Nephron progenitor cell (in vitro differentiated cells): ENCODE measurements around the gene KLF13.

Experiments
- DNase-seq: peaks from one replicate; pipeline ENCODE4 v3.0.0; 2021
- H3K27ac Mint-ChIP-seq: 2 replicates; pipeline ENCODE4 v1.8.0; 2021; ENCODE audit warnings: mild to moderate bottlenecking, moderate library complexity, mixed read lengths
- H3K27me3 Mint-ChIP-seq: 2 replicates; pipeline ENCODE4 v1.8.0; 2021; ENCODE audit warnings: mild to moderate bottlenecking, low read depth, mixed read lengths; ENCODE audit not compliant: poor library complexity
- H3K36me3 Mint-ChIP-seq: 2 replicates; pipeline ENCODE4 v1.8.0; 2021; ENCODE audit warnings: low read depth, mixed read lengths
- H3K4me1 Mint-ChIP-seq: 2 replicates; pipeline ENCODE4 v1.8.0; 2021; ENCODE audit warnings: mixed read lengths
- H3K4me3 Mint-ChIP-seq: 2 replicates; pipeline ENCODE4 v1.8.0; 2021; ENCODE audit warnings: mild to moderate bottlenecking, moderate library complexity, mixed read lengths
- H3K9me3 Mint-ChIP-seq: 2 replicates; pipeline ENCODE4 v1.8.0; 2021; ENCODE audit warnings: mild to moderate bottlenecking, moderate library complexity, mixed read lengths
- CTCF ChIP-seq: fragments of 200-600 bp; sonication (generic); IDR thresholded peaks from 2 replicates; pipeline ENCODE4 v1.5.0; 2021; ENCODE audit warnings: antibody characterized with exemption

The KLF13 gene

DNA sequence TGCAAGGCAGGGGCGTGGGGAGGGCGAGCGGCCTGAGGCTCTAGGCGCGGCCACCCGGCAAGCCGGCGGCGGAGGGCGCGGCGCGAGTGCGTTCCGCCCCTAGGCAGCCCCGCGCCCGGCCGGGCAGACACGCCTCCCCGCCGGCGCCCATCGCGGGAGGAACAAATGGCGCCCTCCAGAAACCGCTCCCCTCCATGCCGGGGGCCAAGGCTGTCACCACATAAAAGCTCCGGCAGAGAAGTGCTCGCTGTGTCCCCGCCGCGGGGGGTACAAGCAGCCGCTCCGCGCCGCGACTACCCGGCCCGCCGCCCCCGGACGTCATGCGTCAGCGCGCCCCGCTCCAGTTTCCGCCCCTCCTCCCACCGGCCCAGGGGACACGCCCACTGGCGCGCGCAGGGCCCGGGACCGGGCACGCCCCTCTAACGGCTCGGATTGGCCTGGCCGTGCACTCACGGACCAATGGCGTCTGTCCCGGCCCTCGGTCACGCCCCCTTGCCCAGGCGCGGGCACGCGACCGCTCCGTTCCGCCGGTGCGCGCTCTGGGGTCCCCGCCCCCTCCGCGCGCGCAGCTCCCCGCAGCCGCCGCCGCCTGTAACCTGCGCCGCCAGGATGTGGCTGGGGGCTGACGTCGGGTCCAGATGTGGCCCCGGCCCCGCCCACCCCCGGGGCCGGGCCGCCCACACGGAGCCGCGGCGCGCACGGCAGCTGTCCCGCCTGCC lies at the start of gene KLF13:
TSS of gene KLF13 (plus strand) at position 680 of the 719 bp plus-strand sequence. CDS start 378 bp downstream, outside the sequence.
- no peaks in the 10 kb centered on the region for H3K36me3 Mint-ChIP-seq
- DNase-seq = peak; percentile 98
- H3K4me1 Mint-ChIP-seq = peaks cover 35% of the 10 kb centered on the region
- peak within 1 kb of the TSS; percentile 85 for H3K4me3 Mint-ChIP-seq
- H3K27me3 Mint-ChIP-seq = peaks cover 41% of the 10 kb centered on the region
- H3K27ac Mint-ChIP-seq = no peak within 1 kb of the TSS
- TF ChIP-seq CTCF = no peak
- peaks cover 4% of the 10 kb centered on the region for H3K9me3 Mint-ChIP-seq

DNA sequence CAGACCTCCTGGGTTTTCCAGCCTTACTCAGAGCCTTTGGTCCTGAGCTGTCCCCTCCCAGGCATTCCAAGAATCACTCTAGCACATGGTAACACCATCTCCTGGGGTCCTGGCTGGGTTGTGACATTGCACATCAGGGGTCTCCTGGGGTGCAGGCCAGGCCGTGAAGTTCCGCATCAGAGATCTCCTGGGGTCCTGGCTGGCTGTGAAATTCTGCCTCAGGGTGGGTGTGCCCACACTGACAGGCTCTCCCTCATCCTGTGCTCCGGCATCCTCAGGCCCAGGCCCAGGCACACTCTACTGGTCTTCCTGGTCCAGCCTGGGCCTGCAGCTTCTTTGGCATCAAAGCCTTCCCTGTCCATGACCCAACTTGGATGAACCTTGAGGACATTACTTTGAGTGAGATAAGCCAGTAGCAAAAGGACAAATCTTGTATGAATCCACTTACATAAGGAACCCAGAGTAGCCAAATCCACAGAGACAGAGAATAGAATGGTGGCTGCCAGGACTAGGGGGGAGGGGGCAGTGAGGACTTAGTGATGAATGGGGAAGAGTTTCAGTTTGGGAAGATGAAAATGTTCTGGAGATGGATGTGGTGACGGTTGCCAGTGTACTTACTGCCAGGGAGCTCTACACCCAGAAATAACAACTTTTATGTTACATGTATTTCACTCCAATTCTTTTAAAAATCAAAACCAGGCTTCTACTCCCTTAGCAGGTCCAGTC lies 49.1 kb upstream of the KLF13 start:
- TF ChIP-seq CTCF = no peak
- H3K4me1 Mint-ChIP-seq = peaks cover 71% of the 10 kb centered on the region
- H3K27ac Mint-ChIP-seq = peak overlapping the region; percentile 29
- no peaks in the 10 kb centered on the region for H3K9me3 Mint-ChIP-seq
- no peak overlapping the region for H3K4me3 Mint-ChIP-seq
- H3K36me3 Mint-ChIP-seq = no peaks in the 10 kb centered on the region
- no peak for DNase-seq
- peaks cover 2% of the 10 kb centered on the region for H3K27me3 Mint-ChIP-seq

DNA sequence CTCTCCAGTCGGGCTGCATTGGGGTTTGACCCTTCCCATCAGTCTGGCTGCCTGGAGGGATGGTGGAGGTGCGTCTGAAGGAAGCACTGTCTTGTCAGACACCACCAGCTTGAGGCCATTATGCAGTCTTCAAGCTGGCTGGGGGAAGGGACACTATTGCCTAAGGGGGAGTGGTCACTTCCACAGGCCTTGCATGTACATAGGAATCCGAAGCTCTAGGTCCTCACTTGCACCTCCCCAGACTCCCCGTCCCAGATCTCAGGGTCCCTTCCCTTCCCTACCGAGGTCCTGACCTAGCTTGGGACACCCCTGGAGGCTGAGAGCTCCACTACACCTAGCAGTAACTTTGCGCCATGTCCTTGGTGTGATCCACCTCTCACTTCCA lies 48.6 kb upstream of the KLF13 start:
- DNase-seq = no peak
- no peak for TF ChIP-seq CTCF
- Mint-ChIP-seq H3K9me3 (no peaks in the 10 kb centered on the region), H3K4me1 (peaks cover 68% of the 10 kb centered on the region), H3K27me3 (peaks cover 2% of the 10 kb centered on the region), H3K36me3 (no peaks in the 10 kb centered on the region), H3K4me3 (no peak overlapping the region), H3K27ac (no peak overlapping the region)

GRCh38 chr15:31278544-31279220 lies 48.0 kb upstream of the KLF13 start:
- Mint-ChIP-seq H3K27ac (peak overlapping the region; percentile 52), H3K27me3 (peaks cover 2% of the 10 kb centered on the region), H3K36me3 (no peaks in the 10 kb centered on the region), H3K9me3 (peaks cover under 1% of the 10 kb centered on the region), H3K4me3 (no peak overlapping the region), H3K4me1 (peaks cover 62% of the 10 kb centered on the region)
- no peak for TF ChIP-seq CTCF
- DNase-seq = no peak

- peaks cover 4% of the 10 kb centered on the region for H3K27me3 Mint-ChIP-seq
- peak overlapping the region; percentile 52 for H3K27ac Mint-ChIP-seq
- H3K36me3 Mint-ChIP-seq = no peaks in the 10 kb centered on the region
- TF ChIP-seq CTCF = no peak
- DNase-seq = no peak
- H3K4me1 Mint-ChIP-seq = peaks cover 56% of the 10 kb centered on the region
- H3K9me3 Mint-ChIP-seq = peaks cover 8% of the 10 kb centered on the region
- H3K4me3 Mint-ChIP-seq = peak overlapping the region; percentile 38
Observed at GRCh38 chr15:31279221-31280045, 47.2 kb upstream of the KLF13 start.
